NCI-H128 (cell line): ENCODE results near the gene SIRPG.
"Not testable (repeated sequence)": the region's sequence is repeated elsewhere in the genome, so short reads cannot be mapped to it uniquely, and the experiment has no call there.

ENCODE experiments used
- DNase-seq: peaks from one replicate; lab custom pipeline; 2025; ENCODE audit not compliant: unreplicated experiment; lab: John Stamatoyannopoulos, UW

Gene SIRPG

DNA sequence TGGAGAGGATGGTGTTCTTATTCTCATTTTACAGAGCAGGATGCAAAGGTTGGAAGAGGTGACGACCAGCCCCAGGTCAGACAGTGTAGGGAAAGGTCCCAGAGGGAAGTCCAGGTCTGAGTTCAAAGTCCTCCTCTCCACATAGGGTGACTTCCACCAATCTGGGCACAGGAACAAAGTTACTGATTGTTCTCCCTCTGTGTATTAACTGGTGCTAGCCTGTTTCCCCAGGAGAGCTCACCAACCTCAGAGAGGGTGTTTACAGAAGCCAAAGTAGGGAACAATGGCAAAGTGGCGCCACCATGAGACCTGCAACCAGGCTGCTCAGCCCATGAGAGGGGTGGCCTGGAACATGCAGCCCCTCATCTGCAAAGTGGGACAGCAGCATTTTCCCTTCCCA, 21.0 kb downstream of the SIRPG start:
- no peak for DNase-seq

DNA sequence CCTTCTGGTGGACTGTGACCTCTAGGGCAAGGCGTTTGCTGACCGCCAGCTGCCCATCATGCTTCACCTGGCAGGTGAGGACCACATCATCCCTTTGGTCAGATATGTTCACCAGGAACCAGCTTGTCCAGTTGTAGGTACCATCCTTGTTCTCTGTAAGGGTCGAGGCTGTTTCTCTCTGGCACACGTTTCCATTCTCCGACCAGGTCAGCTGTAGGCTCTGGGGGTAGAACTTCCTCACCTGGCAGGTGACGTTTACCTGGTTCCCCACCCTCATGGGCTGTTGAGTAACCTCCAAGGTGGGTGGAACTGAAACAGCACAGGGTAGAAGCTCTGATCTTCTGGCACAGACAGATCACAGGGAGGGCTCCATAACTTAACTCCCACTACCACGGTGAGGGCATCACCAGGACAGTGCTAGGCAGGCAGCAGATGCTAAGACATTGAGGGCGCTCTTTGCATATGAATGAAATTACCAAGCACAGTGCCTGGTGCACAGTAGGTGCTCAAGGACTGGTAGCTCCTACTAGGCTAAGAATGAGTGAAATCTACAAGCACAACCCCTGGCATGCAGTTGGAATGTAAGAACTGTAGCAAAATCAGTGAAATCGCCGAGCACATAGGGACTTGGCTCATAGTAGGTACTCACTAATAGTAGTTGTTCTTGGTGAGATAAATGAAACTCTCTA, 22.1 kb downstream of the SIRPG start:
- DNase-seq = no peak

DNA sequence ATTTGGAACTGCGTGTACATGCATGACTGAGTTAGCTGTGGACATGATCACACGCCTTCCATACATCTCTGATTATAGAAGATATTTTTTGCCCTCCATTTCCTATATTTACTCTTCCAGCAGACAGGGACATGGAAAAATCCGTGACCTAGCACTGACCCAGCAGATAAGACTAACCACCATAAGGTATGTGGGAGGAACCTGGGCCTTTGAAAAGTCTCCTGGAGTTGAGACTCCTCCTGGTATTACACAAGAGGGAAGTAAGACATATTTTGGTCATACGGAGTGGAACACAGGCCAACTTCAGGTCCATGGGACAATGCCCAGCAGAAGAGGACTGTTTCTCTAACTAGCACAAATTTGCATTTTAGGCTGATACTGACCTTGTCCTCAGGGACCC, 24.0 kb downstream of the SIRPG start:
- no peak for DNase-seq

DNA sequence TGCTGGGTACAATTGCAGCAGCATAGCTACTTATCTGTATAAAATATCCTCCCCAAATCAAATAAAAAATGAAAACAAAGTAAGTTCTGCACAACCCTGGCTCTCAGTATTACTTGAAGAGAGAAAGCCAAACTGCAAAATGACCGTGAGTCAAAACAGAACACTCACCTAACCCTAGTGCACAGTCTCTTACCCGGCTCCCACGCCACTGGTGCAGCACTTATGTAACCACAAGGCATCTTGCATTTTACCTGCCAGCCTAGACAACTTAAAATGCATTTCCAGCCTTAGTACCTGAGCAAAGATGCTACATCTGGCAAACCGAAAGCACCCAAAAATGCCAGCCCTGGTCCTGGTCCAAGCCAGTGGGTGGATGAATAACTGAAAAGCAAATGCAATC, 25.4 kb downstream of the SIRPG start:
- no peak for DNase-seq

DNA sequence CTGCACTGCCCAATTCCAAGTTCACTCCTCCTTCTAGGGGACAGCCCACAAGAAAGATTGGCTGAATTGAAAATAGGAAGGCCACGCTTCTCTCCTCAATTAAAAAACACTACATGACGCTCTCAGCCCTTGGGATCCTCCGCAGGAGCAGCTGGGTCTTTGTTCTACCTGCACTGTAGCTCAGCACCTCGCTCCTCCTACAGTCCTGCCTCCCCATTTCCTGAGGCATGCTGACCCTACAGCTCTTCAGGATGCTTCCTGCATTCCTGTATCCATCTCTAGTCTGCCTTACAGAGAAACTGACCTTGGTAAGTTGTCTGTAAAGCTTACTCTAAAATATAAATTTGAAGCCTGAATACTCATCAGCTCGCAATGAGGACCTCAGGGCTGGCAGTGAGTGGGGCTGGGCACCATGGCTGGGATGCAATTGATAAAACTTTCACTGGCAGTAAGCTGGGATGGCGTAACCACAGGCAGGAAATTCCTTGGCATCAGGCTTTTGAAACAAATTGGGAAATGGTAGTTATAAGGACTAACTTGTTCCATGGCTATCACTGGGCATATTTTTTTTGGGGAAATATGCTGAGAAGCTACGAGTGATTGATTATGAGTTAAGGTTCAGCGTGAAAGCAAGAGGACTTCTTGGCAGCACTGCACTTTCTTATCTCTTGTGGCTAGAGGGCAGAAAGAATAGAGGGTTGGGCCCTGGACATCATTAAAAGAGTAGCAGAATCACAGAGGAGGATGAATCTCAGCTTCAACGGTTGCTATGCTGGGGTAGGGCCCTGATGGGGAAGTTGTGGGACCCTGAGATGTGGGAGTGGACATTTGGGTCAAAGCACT, 26.0 kb downstream of the SIRPG start:
- DNase-seq = no peak

DNA sequence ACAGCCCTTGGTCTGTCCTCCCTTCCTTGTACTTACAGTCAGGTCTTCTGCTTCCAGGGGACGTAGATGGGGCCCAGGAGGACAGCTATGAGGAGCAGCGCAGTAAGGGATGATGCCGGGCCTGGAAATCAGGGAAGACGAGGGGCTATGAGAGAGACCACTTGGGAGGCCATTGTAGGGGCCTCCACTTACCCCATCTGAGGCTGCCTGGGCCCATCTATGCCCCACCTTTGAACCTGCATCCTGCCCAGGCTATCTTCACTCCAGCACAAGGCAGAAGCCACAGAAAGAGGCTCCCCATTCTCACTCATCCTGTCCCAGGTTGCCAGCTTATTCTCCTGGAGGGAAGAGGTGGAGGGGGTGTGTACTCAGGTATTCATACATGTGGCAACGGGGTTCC, 27.4 kb downstream of the SIRPG start:
- DNase-seq = no peak

DNA sequence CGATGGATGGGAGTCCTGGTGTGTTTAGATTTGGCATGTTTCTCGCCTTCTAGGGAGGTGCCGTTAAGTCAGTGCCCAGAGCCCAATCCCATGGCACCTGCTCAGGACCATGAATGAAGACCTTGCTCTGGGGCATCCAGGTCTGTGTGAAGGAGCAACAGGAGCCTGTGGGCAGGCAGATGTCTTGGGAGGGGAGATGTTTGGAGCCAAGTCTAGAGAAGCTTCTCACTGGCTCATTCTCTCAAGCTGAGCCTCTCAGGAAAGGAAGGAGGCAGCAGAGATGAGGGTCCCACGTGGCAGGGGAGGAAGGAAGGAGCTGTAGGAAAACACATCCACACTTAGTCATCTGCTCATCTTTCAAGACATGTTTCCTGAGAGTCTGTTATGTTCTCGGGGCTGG, 28.3 kb downstream of the SIRPG start:
- DNase-seq = no peak

DNA sequence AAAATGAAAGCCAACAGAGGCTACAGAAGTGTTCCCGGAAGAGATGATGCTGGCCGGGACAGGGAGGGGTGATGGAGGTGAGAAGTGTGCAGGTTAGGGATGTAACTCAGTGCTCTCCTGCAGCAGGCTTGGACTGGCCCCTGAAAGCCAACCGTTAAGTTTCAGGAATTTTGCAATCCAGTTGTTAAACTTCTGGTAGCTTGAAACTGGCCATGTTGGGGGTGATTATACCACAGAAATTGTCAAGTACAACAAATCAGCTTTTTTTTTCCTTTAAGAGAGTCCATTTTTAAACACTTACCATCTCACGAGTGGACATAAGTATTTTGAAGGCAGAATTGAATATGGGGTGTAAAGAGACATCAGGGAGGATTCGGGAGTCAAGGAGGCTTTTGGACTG, 29.0 kb downstream of the SIRPG start:
- no peak for DNase-seq

DNA sequence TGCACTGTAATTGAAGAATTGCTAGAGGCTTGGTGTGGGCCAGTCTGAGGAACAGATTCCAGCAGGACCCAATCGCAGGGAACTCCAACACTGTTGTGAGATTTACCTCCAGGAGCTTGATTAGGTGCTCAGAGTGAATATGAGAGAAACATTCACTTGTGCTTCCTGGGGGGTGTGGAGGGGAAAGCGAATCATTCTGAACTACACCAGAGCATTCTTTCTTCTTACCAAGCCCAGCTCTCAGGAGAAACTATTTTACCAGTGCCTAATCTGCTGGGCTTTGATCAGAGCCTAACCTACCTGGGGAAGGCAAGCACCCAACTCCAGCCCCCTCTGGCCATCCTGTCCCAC, 30.4 kb downstream of the SIRPG start:
- no peak for DNase-seq

DNA sequence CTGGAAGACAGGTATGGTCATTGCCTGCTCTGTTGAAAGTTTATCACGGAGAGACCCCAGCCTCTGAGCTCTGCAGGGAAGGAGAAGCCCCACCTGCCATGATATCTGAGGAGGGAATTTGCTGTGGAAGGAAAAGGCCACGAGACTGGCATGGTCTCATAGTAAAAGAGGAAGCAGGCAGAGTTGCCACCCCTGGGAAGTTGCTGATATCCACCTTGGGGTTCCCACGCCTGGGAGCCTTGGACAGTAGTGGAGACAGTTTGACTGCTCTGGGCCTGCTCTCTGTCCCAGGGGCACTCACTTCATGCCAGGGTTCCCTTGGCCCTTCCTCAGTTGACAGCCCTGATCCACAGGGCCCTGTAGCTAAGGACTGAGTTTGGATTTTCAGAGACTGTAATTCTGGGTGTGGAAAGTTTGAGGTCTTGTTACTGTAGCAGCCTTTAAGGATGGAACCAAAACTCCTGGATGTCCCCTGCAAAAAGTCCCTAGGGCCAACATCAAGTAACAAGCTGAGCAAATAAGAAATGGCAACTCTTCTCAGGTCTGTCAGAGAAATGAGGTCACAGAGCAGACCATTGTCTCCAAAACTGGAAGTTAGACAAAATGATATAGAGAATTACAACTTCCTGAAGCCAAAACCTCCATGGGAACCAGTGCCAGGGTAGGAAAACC, 30.9 kb downstream of the SIRPG start:
- DNase-seq = no peak

DNA sequence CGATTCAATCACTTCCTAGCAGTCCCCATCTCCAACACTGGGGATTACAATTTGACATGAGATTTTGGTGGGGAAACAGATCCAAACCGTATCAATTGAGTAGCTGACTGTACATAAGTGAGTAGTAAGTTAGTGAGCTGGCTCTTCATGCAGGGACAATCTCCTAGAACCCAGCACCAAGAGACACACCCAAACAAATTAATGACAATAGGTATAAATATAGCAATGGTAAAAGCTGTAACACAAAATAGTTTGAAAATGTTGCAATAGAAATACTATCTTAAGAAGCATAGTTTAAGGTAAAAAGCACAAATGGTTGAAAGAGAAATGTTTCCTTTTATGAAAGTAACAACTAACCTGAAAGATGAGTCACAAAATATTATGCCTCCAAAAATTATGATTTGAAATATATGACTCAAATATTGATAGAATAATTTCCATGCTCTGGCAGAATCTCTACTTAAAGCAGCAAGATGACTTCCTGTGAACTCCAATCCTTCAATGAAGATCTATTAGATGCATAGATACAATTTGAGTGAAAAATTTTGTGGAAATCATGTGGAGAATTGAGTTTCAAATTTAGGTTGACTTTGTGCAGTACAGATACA, 32.4 kb downstream of the SIRPG start:
- no peak for DNase-seq

DNA sequence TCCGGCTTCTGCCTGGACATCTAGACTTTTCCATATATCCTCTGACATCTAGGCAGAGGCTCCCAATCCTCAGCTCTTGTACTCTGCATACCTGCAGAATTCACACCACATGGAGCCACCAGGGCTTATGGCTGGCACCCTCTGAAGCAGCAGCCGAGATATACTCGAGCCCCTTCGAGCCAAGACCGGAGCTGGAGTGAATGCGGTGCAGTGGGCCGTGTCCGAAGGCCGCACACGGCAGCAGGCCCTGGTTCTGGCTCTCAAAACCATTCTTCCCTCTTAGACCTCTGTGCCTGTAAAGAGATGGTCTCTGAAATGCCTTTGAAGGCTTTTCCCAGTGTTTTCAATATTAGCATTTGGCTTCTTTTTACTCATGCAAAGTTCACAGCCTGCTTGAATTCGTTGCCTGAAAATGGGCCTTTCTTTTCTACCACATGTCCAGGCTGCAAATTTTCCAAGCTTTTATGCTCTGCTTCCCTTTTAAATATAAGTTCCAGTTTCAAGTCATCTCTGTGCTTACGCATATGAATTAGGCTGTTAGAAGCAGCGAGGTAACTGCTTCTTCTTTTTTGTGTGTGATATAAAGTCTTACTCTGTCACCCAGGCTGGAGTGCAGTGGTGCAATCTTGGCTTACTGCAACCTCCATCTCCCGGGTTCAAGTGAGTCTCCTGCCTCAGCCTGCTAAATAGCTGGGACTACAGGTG, 33.9 kb downstream of the SIRPG start:
- no peak for DNase-seq

DNA sequence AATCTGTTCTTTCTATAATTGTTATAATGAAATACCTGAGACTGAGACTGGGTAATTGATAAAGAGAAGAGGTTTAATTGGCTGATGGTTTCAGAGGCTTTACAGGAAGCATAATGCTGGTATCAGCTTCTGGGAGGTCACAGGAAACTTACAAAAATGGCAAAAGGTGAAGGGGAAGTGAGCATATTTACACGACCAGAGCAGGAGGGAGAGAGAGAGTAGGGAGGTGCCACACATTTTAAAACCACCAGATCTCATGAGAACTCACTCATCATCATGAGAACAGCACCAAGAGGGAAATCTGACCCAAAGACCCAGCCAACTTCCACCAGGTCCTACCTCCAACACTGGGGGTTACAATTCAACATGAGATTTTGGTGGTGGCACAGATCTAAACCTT, 35.1 kb downstream of the SIRPG start:
- DNase-seq = no peak

DNA sequence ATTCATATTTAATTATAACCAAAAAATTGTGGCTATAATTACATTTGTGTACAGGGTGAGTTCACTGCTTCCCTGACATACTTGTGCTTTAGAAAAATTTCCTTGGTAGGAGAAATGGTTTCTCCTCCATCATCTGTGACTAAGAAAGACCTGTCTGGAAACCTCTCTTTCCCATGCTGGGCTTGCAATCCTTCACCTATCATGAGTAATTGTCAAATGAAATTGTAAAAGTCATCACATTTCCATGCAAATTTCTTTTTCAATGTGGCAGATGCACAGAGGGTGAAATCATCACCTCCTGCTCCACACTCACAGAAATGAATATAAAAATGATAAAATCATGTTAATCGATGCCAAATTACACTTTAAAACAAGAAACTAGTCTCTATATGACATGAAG, 36.3 kb downstream of the SIRPG start:
- DNase-seq = no peak

DNA sequence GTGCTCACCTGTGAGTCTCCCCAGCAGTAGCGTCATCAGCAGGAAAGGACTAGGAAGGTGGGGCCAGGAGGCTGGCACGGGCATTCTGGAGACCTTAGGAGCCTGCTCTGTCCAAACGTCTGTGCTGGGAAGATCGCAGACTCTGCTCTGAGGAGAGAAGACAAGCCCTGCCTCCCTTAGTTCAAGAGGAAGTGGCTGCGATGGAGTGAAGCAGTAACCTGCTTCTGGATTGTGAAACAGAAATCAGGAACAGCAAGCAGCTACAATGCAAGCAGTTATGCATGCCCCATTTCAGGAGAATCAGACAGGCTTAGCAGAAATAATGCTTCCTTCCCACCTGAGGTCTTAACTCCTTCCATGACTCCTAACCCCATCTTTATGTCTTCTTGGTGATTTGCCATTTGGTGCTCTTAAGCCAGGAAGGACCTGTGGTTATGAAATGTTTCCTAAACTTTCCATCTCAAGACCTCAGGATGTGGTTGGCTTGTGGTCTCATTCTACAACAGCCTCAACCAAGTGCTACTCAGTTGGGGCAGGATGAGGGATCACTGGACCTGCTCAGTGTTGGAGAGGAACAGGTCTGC, 37.6 kb downstream of the SIRPG start, which contains the start of gene SIRPB1:
Gene SIRPB1 (minus strand): TSS at position 149 of the 584 bp plus-strand sequence. CDS start 65 bp downstream, at position 84.
- DNase-seq = no peak

DNA sequence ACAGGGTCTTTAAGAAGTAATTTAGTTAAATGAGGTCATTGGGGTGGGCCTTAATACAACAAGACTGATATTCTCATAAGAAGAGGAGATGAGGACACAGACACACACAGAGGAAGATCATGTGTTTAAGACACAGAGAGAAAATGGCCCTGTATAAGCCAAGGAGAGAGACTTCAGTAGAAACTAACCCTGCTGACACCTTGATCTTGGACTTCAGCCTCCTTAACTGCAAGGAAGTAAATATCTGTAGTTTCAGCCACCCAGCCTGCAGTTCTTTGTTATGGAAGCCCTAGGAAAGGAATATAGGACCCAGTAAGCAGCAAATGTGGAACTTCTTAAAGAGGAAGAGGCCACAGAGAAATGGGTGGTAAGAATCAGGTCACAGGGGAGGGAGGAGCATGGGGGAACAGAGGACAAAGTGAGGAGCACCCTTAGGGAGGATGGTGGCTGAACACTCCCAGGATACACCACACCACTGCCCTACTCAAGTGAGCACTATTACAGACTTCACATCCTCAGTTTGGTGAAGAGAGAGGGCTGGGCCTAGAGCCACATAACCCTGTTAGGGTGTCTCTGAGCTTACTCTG, 38.5 kb downstream of the SIRPG start:
- no peak for DNase-seq

DNA sequence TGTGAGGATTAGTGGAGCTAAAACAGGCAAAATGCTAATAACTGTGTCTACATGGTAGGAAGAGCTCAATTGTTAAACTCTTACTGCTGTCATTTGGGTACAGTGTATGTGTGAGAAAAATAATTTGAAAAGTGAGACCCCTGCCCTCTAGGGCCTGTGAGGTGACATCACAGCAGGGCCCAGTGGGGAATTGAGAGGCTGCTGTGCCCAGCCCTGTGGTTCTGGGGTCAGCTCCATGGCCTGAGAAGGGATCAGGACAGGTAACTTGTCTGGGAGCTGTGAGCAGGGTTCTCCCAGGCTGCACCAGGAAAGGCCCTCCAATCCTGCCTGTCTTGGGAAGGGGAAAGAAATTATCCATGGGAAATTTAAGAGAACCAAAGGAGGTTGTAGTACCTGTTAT, 39.1 kb downstream of the SIRPG start:
- DNase-seq = no peak

DNA sequence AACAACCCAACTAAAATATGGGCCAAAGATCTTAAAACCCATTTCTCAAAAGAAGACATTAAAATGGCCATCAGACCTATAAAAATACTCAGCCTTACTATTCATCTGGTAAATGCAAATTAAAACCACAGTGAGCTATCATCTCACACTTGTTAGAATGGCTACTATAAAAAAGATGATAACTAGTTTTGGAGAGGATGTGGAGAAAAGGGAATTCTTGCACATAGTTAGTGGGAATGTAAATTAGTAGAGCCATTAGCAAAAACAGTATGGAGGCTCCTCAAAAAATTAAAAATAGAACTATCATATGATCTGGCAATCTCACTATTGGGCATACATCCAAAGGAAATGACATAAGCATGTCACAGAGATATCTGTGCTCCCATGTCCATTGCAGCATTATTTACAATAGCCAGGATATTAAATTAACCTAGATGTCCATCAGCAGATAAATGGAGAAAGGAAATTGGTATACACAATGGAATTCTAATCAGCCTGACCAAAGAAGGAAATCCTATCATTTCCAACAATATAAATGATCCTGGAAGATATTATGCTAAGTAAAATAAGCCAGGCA, 40.6 kb downstream of the SIRPG start:
- no peak for DNase-seq

DNA sequence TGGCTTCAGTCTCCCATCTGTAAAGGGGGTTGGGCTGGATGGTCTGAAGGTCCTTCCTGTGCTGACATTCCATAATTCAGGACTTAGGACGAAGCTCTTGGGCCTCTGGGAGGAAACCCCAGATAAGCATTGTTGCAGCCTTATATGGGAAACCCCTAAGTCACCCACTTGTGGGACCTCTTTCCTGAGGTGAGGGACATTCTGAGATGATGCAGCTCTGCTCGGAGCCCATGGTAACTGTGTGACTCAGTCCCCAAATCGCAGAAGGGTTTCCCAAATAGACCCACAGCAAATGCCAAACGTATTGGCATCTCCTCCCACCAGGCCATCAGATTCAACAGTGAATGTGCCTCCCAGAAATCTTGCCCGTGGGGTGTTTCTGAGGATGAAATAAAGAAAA, 47.2 kb downstream of the SIRPG start:
- DNase-seq = not testable (repeated sequence)
